HL-60/S4 (cell line): ENCODE measurements around the gene CMSS1.

Experiments
- in situ Hi-C: fragments of 300-500 bp; cut with MboI; formaldehyde crosslinking; loops from 2 replicates; pipeline ENCODE4 v1.14.3; 2022; ENCODE audit warnings: low sequenced_read_pairs

CMSS1 gene

DNA sequence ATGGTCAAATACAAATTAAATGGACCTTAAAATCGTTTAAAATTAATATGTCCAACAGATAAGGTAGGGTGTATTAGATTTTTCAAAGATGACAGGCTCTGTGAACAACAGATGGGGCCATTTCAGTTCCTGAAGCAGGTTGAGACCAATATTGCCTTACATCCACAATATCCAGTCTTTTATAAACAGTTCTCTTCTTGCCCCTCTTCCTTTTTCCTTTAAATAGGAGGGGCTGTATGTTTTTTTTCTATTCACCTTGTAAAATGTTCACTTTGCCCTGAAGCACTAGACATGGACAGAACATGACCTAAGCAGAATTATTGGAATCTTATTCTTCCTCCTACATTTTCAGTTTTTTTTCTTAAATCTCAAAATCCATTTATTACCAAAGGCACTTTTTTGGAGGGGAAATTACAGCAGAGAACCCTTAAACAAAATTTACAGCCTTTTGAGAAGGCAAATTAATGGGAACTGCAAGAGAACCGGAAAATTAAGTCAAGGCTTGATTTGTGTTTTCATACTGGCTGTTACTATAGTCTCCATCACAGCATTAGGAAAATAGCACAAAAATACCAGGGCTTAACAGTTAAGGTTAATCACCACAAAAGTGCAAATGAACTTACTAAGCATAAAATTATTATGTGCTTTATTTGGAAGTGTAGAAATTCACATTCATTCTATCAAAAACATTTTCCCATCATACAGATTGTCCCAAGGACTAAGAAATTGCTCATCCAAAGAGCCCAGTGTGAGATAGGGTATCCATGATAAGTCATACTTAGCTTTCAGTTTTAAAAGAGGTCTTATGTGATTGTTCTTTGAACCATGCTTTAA is 55.8 kb downstream of the CMSS1 start:
- in situ Hi-C loops = no loop called here

DNA sequence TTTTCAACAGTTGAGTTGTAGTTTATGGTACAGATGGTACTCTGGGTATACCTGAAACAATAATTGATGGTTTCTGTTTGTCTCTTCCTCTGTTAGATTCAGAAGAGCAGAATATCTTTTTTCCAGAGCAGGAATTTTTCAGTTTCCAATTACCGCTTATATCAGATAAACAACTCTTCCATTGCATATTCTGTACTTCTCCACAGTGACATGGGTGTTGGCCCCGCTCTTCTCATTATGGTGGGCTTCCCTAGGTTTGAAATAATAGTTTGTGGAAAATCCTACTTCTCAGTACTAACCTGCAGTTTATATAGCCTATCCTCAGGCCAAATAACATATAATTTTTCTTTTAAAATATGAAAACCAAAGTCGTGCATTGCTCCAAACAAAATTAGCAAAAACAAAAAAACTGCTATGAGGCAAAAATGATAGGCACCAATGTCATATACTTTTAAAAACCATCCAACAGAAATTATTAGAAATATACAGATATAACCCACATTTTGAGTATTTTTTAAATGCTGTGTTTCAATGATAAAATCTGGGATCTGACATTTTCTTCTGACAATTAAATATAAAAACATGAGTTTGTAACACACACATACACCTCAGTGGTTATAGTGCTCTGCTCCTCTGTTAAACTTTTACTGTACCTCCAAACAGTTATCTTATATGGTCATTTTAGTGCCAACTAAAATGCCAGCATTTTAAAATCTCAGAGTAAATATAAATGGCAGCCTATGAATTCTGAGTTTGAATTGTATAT is 56.8 kb downstream of the CMSS1 start:
- in situ Hi-C loops = no loop called here

DNA sequence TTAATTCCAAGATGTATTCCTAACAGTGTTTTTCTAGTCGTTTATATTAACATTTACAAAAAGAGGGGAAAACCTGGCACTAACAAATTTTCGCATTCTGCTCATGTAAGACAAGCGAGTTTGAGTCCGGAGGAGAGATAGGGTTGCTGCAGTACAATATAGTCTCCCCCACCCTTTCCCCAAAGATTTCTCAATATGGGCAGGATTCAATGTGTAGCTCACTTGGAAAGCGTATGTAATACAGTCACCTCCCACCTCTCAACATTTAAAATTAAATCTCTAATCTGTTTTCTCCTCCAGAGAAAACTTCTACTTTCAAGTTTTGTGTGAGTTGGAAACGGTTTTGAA is 57.9 kb downstream of the CMSS1 start:
- in situ Hi-C loops = no loop called here

DNA sequence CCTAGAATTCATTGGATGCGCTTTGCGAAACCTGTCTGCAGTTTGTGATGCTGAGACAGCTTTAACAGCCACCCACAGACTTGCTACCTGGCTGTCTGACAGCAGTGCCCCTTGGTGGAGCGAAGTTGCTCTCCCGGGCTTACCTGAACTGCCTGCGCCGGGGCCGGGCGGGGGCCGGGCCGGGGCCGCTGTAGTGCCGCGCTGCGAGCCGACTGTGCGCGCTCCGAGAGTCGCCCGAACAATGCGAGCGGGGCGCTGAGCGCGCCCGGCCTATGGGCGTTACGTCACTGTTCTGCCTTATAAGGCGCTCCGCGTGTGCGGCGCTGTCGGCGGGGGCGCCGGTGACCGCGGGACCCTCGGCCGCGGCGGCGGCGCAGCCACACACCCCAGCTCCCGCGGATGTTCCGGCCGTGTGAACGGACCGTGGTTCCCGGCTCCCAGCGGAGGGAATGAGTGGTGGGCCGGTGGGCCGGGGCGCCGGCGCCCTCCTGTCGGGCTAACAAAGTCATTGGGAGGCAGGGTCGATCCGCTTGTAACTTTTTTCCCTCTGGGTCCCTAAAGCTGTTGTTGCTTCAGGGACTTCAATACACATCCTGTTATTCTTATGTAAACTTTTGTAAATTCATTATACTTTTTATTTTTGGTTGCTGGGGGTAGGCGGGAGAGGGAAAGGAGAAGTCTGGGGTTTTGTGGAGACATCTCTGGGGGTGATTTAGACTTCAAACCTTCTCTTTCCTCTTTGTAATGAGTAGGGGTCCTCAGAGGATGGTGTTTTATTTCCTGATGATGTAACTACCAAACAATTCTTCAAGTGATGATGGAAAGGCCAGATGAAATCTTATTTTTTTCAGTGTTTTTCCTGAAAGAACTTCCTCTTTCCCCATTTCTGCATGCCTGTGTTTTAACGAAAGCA is 58.5 kb downstream of the CMSS1 start:
- in situ Hi-C loops = no loop called here

DNA sequence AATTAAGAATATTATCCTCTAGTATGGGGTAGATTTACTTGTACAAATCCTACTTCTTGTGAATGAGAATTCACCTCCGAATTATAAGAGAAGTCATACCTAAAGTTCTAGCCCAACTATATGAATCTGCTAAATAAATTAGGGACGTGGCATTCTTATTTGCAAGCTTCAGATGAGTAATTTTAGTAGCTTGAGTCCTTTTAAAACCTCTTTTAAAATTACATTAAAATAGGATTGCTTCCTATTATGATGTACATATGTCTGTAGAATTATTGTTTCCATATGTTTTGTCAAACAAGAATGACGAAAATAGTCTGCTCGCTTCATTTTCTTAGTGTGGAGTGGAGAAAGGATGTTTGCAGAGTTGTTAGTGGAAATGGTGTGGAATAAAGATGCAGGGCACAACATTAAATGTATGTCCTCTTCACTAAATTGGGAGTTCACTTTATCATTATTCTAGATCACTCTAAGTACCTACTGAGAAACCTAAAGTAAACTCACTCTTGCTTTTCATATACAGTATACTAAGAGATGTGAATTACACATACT is 59.4 kb downstream of the CMSS1 start:
- in situ Hi-C loops = no loop called here

DNA sequence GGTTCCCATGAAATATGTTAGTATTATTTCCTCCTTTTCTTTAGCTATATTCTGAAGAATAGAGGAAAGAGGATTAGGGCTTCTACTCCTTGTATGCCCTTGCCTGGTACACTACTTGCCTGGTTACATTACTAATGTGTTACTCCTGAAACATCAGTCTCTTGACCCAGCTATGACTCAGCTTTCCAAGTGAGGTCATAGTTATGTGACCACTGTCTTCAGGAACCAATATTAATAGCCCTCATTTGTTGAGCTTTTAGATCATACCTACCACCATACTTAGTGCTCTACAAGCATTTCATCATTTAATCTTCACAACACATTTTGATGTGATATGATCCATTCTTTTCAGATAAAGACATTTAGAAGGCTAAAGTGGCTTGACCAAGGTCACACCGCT is 60.3 kb downstream of the CMSS1 start:
- in situ Hi-C loops = no loop called here

DNA sequence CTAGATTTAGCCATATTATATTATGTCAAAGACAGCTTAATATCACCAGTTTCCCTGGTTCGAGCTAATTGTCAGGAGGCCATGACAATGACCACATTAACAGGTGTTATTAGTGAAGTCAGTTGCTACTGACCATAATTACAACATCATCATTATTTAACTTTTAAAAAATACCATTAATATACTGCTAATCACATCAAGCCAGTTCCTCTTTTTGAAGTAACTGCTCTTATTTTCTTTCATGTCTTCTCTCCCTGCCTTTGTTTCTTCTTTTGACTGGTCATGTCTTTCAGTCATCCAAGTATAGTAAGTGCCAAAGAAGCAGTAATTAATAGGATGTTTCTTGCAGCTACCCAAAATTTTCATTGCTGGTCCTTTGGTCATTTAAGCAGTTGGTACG is 61.6 kb downstream of the CMSS1 start:
- in situ Hi-C loops = no loop called here

DNA sequence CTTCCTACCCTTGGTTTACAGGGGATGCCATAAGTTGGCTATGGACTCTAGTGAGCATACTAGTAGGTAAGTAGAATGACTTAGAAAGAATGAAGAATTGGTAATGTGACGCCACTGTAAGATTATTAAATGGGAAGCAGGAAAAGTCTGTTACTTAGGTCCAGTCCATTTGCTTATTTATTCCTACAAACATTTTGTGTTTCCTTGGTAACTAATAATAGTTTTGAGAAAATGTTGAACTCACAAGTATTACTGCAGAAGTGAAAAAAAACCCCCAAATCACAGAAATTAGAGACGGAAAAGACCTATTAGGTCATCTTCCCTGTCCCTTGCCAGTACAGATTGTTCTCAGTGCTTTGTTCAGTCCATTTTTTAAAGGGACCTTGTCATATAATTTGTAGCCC is 63.5 kb downstream of the CMSS1 start:
- in situ Hi-C loops = no loop called here

DNA sequence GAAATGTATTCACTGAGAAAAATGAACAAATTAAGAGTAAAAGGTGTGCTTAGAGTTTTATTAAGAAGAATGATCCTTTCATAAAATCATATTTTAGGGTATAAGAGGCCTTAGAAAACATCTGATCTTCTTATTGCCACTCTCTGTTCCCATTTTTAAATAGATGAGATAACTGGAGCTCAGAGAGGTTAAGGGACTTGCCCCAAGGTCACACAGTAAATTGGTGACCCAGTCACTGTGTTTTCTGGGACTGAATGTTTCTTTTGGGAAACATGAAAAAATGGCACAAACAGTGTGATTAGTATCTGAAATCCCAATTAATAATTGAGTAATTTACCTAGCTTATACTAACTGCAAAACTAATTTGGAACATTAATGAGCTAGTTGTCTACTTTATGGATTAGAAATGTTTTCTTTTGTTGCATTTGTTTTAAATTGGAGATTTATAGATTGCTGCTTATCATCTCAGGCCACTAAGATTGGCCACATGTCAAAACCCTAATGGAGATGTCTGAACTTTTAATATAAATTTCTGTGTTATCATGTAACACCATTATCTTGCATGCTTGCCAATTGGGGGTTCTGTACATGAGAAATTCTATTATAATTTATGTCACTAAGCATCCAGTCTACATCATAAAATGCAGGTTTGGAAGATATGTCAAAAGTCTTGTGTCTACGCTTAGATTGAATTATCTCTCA is 64.9 kb downstream of the CMSS1 start:
- in situ Hi-C loops = no loop called here

DNA sequence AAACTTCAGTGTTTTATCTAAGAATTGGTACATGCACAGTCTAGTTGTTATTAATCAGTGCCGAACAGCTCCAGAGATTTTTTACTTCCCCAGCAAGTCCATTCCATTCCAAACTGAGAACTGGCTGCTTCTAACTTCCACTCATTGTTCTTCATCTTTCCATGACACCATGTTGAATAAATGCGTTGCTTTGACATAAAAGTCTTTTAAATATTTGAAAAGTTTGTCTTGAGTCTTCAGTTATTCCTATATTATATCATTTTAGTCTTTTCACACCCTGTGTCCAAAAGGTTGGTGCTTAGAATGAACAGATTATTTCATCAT is 65.4 kb downstream of the CMSS1 start:
- in situ Hi-C loops = no loop called here

DNA sequence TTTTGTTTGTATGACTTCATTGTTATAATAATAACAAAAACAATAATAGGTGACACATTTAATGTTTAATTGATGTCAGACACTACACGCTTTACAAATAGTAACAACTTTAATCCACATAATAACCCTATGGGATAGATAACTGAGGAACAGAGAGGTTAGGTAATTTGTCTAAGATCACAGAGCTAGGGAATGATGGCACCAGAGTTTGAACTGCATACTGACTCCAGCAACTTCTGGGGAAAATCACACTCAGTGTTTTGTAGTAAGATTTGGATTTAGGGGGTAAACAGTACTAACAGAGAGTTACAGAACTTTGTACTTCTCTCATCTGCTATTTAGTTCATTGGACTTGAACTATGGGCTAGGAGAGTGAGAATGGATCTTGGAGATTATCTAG is 66.0 kb downstream of the CMSS1 start:
- in situ Hi-C loops = no loop called here

DNA sequence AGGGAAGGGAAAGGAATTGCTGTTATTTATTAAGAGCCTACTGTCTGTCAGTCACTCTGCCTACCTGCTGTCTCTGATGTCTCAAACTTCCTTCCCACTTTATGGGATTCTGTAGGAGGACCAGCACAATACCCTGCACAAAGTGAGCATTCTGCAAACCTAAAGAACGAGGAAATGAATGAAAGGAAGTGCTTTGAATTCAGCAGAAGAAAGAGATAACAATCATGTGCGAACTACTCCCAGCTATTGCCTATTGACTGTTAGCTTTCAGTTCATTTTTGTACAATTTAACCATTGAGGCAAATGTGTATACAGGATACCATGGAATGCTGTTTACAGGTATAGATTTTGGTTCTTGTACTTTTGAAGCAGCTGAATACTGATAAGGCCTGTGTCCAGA is 66.8 kb downstream of the CMSS1 start:
- in situ Hi-C loops = no loop called here

DNA sequence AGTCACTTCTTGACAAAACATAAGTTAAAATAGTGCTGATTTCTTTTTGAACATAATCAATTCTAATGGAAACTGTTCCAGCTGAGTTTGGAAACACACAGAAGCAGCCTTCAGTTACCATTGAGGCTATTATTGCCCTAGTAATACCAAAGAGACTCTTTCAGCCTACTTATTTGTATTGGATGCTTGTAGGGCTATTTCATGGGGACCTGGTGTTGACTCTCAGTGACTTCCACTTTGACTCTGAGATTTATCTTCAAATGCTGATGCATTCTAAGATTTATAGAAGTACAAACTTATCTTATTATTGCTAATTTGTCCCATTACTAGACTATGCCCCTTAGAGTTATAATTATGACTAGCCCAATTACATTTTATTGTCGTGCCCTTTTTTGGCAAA is 67.4 kb downstream of the CMSS1 start:
- in situ Hi-C loops = no loop called here

DNA sequence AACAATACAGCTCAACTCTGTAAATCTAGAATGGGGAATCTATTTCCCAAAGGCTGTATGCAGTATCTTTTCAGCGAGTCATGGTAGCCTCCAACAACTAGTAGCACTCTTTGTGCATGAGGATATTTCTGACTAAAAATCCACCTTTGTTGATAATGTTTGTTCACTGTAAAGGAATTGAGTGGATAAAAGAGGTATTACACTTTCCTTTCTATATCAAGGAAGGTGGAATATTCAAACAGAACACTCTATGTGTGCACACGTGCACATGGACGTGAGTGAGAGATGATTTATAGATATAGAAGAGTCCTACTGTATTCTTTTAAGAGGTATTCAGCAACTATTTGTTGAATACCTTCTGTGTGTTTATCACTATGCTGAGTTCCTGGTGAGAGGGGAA is 68.2 kb downstream of the CMSS1 start:
- in situ Hi-C loops = no loop called here

DNA sequence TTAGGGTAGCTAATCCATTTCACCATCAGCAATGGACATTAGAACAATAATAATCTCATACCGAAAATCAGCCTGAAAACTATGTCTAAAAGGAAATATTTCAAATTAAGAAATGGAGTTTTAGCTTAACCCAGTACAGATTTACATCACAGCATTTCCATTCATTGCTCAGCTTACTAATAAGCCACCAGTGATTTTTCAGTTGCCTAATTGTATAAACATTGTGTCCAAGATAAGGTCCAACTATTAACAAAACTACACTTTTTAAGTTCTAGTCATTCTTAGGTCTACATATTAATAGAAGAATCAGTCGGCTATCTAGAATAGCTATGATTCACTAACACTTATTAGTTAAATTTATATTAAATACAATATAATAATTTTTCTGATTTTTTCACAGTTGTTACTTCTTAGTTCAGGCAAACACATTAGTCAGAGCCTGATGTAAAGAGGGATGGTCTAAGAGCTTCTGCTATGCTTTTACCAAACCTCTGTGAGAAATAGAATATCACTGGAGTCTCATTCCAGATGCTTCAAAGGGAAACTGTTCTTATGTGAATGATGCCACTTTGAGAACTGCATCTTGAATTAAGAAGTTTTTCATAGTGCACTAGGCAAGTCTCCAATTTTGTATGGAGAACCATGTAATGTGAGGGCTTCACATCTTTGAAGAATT is 74.1 kb downstream of the CMSS1 start:
- in situ Hi-C loops = no loop called here

DNA sequence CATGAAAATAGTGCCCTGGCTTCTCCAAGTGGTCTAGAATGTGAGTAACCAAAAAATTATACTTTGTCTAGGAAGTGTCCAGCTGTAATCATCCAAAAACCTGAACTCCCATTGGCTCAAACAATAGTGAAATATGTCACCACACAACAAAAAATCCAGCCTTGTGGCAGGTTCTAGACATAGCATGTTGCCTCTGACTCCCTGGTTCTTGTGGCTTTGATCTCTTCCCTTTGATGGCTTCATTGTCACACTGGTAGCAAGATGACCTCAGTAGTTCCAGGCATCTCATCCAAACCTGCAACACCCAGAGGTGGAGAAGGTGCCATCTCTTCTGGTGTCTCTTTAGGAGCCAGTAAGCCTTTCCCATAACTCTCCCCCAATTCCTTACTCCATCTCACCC is 74.7 kb downstream of the CMSS1 start:
- in situ Hi-C loops = no loop called here

DNA sequence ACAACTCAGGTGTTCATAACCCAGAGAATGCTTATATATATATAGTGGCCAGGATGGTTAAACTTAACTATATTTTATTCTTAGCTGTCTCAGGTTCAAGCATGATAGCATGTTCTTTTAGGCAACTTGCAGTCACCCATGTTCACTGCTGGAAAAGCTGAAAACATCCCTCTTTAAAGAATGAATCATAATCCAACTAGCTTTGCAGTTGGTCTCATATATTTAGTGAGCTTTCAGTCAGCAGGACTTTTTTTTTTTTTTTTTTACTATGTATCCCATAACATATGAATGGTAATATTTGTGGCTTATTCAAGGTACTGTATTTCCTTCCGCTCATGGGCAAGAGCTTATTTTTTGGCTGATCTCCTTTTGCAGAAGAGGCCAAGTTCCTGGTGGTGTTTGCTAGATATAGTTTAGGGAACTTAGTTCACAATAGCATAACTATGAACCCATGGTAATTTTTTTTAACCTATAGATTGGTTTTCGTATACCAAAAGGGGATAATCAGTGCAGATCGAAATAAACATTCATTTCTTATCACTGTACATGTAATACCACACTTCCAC is 77.6 kb downstream of the CMSS1 start:
- in situ Hi-C loops = no loop called here

DNA sequence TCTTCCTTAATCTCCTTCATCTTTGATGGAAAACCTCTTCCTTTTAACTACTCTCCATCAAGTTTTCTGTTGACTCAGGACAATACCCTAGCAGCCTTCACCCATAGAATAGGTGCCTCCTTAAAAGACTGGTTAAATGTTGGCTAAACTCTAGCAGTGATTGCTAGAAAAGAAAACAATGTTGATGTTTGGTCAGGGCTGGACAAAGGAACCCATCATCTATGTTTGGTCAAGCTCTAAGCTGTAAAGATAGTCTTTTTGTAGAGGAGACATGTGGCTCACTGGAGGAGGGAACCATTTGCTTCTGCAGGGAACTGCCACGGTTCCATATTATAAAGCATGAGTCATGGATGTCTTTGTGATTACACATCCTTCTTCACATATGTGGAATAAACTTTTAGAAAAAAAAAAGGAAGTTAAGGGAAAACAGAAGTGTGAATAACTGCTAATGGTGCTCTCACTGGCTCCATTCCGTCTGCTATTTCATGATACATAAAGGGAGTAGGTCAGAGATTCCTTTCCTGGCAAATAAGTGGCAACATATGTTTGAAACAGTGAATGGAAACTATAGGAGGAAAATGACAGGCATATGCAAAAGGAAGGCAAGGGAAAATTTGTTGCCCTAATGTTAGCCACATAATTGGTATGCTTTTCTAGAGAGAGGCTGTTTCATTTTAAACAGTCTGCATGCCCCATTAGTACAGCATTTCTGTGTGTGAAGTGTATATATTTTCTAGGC is 78.2 kb downstream of the CMSS1 start:
- in situ Hi-C loops = no loop called here

DNA sequence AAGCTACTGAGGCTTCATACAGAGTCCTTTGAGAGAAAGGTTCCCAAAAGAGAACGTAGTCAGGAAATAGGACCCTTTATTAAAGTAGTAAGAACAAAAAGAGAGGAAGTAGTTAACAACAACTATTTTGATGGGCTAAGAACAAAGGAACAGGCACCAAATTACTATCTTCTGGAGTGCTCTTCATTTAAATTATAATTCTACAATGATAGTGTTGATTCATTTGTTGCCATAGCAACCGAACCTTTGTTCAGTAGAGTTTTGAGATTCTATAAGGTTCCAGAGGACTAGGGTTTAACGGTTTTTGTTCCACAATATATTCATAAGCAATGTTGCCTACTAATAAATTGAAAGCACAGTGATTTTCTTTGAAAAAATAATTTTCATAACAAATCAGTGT is 78.8 kb downstream of the CMSS1 start:
- in situ Hi-C loops = no loop called here
